GM12892 (cell line): ENCODE results near the gene ZNHIT1.

Experiments
- POLR2A ChIP-seq: IDR thresholded peaks from 2 replicates; pipeline ENCODE4 v1.6.1; 2011; ENCODE audit warnings: low read depth, low read length, control low read depth
- POLR2AphosphoS5 ChIP-seq: IDR thresholded peaks from 2 replicates; pipeline ENCODE4 v1.6.1; 2011; ENCODE audit warnings: low read depth, low read length, control low read depth
- TAF1 ChIP-seq: IDR thresholded peaks from 2 replicates; pipeline ENCODE4 v1.6.1; 2011; ENCODE audit warnings: low read depth, mild to moderate bottlenecking, control low read depth, low read length, borderline replicate concordance

DNA sequence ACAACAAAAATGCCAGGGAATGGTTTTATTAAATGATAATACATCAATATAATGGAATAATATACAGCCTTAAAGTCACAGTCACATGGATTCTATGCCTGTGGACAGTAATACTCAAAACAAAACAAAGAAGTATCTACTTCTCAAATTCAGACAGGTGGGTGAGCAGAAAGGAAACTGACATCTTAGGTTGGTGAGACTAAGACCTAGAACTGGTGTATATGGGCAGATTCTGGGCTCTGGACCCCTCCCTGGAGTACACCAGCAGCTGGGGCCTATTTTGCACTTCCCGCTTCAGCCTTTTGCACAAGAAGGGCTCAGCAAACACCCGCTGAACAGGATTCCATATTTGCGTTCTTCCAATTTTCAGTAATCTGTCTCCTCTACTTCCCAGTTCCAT, 32.4 kb downstream of the ZNHIT1 start:
- TF ChIP-seq POLR2AphosphoS5 (no peak), POLR2A (no peak), TAF1 (no peak)
